HTR-8/SVneo (cell line): Measurements from ENCODE around the gene GALNS.

ENCODE experiments used
- DNase-seq: peaks from one replicate; pipeline ENCODE4 v3.0.0; 2011; ENCODE audit warnings: low spot score, mixed read lengths; ENCODE audit not compliant: insufficient read length
- FAIRE-seq: peaks from 2 replicates; lab custom pipeline; 2011; peaks lifted over from hg19 to GRCh38; lab: Jason Lieb, UNC

The GALNS gene

GRCh38 chr16:88878356-88878755, 21.6 kb upstream of the GALNS start:
- DNase-seq, result no peak
- no peak for FAIRE-seq

- DNase-seq (no peak), FAIRE-seq (no peak)
Measured at GRCh38 chr16:88877564-88878289, 21.0 kb upstream of the GALNS start.

DNA sequence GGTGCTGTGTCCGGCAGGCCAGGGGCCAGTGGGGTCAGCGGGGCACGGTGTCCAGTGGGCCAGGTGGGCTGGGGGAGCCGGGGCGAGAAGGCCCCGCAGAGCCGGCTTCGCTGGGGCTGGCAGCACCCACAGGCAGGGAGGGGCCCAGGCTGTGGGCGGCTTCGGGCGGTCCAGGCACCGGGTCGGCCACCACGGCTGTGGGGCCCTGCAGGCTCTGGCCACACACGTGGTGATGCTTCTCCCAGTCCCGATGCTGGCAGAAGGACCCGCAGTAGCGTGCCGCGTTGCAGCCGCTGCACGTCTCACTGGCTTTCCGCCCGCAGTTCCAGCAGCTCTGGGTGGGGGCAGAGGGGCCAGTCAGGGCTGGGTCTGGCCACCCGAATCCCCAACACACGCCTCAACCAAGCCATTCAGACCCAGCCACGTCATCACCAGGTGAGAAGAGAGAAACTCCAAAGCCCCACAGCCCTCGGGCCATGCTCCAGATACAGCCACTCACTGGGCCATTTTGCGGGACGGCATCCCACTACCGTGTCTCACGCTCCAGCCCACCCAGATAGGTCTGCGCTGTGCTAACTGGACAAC, 20.3 kb upstream of the GALNS start:
- no peak for FAIRE-seq
- no peak for DNase-seq

GRCh38 chr16:88875703-88876234, 19.0 kb upstream of the GALNS start:
- FAIRE-seq, result no peak
- DNase-seq, result no peak

DNA sequence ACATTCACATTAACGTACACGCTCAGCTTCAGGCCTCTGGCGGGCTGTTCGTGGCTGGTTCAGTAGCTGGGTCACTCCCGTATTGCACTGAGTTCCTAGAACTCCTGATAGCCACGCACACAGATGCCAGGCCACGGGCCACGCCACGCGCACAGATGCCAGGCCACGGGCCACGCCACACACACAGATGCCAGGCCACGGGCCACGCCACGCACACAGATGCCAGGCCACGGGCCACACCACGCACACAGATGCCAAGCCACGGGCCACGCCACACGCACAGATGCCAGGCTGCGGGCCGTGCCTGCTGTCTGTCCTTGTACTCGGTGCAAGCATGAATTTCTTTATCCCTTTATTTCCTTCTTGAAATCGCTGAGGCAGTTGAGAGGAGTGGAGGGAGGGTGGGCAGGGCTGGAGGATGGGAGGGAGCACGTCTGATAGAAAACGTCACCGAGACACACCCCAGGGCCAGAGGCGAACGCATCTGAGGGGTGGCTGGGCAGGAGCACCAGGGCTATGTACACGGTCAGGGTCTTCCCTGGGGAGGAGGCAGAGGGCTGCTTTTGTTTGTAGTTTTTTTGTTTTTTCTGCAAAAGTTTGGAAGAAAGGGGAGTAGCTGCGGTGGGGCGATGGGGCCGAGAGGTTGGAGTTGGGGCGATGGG, 18.3 kb upstream of the GALNS start:
- DNase-seq (no peak), FAIRE-seq (no peak)

DNA sequence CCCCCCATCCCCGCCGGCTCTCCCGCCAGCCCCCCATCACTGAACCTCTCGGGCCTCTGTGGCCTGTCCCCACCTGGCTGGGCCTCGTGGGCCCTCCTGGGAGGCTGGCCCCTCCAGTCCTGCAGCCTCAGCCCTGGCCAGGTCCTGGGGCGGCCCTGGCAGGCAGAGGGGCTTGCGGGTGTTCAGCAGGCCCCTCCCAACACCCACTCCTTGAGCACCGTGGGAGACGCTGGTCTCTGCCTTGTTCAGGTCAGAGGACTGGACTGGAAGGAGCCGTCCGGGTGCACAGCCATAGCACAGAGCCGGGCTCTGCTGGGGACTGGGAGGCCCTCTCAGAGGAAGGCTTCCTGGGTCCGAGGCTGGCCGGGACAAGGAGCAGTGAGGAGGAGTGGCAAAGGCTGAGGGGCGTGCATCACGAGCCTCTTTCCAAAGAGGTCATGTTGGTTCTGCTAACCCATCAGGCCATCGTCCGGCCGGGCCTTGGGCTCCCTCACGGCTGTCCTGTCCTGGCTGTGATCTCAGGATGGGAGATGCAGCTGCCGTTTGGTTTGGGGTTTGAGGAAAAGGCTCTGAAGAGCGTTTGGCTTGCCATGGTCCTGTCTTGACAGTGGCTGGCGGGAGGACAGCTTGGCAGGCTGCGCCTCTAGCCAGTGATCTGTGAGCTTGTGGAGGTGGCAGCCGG, 16.0 kb upstream of the GALNS start:
- no peak for DNase-seq
- no peak for FAIRE-seq

DNA sequence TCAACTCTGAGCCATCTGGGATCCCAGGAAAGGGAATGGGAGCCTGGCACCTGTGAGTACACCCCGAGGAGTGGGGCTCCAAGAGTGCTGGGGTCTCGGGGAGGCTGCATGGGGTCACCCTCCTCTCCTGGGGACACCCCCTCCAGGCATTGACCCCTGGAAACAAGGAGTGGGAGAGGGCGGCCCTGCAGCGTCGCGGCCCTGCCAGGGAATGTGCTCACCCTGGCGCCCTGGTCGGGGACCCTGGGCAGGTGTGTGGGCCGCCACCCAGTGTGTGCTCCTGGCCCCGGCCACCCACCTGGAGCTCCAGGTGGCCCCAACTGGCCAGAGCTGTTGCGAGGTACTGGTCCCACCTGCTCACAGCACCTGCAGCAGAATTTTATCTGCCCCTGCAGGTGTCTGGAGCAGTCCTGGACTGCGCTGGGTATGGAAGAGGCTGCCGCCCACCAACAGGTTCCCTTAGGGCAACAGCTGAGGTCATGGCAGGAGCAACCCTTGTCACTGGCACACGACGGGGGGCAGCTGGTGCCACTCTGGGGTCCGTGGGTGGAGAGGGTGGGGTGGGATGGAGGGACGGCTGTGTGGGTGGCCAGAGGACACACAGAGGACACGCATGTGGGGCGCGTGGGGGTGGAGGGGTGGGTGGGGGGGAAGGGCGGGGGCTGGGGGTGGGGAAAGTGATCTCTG, 15.1 kb upstream of the GALNS start:
- FAIRE-seq (no peak), DNase-seq (no peak)

DNA sequence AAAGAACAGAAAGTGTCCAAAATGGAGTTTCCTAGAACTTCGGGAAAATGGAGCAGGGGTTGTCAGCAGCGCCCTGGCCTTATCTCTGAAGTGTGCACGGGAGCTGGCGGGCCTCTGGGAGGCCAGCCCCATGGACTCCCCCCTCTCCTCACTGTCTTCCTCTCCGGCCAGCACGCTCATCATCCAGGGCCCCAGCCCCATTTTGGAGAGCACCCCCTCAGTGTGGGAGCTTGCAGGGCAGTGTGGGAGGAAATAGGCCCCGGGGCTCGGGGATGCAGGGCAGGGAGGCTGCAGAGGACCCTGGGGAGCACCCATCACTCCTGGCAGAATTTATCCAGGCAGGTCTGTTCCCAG, 14.6 kb upstream of the GALNS start:
- FAIRE-seq (no peak), DNase-seq (no peak)

GRCh38 chr16:88870608-88871348, 14.0 kb upstream of the GALNS start:
- DNase-seq, result no peak
- no peak for FAIRE-seq

GRCh38 chr16:88869673-88869980, 12.9 kb upstream of the GALNS start:
- DNase-seq (no peak), FAIRE-seq (no peak)

GRCh38 chr16:88868974-88869672, 12.4 kb upstream of the GALNS start:
- FAIRE-seq, result no peak
- no peak for DNase-seq

GRCh38 chr16:88867581-88868246, 11.0 kb upstream of the GALNS start:
- FAIRE-seq, result no peak
- DNase-seq, result no peak

GRCh38 chr16:88866151-88866920, 9.6 kb upstream of the GALNS start, which contains the start of gene PABPN1L:
PABPN1L (minus strand) TSS chr16:88866660; CDS start chr16:88866606, 54 bp downstream.
- no peak for FAIRE-seq

GRCh38 chr16:88865742-88866141, 9.0 kb upstream of the GALNS start:
- no peak for FAIRE-seq

More at GRCh38 chr16:88866151-88866920, 9.6 kb upstream of the GALNS start, which contains the start of gene PABPN1L:
- no peak for DNase-seq

GRCh38 chr16:88865310-88865709, 8.6 kb upstream of the GALNS start:
- no peak for FAIRE-seq
- no peak for DNase-seq

More at GRCh38 chr16:88865742-88866141, 9.0 kb upstream of the GALNS start:
- no peak for DNase-seq

- FAIRE-seq (no peak), DNase-seq (no peak)
Measured at GRCh38 chr16:88864521-88864920, 7.8 kb upstream of the GALNS start.

- no peak for DNase-seq
- no peak for FAIRE-seq
Measured at GRCh38 chr16:88864099-88864498, 7.4 kb upstream of the GALNS start.

GRCh38 chr16:88863426-88863825, 6.7 kb upstream of the GALNS start:
- DNase-seq, result no peak
- no peak for FAIRE-seq
